ENCODE data around the gene PRIM1.
A peak's percentile ranks its signal among the peaks of the same experiment; 100 is the strongest.
"Not testable (repeated sequence)": the region's sequence is repeated elsewhere in the genome, so short reads cannot be mapped to it uniquely, and the experiment has no call there.

The PRIM1 gene

GRCh38 chr12:56751712-56752598, at the start of gene PRIM1:
PRIM1 (minus strand) TSS chr12:56752323; CDS start chr12:56752298, 25 bp downstream.
- peak; percentile 64 to 94 (median 87) for DNase-seq
- intact Hi-C loops (cut with DNase I) = loop anchor here (5.0 kb wide), 1 partner anchor 315 kb away; no protein-coding TSS in a partner anchor

DNA sequence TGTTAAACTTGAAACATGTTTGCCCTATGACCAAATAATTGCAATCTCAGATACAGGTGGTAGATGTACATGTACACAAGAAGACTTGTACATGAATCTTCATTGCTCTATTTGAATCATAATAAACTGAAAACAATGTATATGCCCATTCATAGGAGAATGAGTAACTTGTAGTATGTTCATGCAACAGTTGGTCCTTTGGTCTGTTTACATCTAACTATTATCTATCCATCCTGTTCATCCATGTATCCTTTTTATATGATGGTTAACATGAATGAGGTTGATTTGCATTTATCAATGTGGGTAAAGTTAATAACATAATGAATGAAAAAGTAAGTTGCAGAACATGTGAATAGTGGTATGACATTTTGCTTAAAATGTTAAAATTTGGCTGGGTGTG, 48.1 kb upstream of the PRIM1 start:
- no peak for DNase-seq
- intact Hi-C loops (cut with DNase I) = no loop called here

DNA sequence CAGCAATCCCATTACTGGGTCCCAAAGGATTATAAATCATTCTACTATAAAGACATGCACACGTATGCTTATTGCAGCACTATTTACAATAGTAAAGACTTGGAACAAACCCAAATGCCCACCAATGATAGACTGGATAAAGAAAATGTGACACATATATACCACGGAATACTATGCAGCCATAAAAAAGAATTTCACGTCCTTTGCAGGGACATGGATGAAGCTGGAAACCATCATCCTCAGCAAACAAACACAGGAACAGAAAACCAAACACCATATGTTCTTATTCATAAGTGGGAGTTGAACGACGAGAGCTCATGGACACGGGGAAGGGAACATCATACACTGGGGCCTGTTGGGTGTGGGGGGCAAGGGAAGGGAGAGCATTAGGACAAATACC, 47.2 kb upstream of the PRIM1 start:
- DNase-seq; intact Hi-C loops (cut with DNase I): not testable (repeated sequence)

GRCh38 chr12:56795791-56796190, 43.7 kb upstream of the PRIM1 start:
- DNase-seq; intact Hi-C loops (cut with DNase I): not testable (repeated sequence)

GRCh38 chr12:56795046-56795562, 43.0 kb upstream of the PRIM1 start:
- intact Hi-C loops (cut with DNase I); DNase-seq: not testable (repeated sequence)

GRCh38 chr12:56793124-56793523, 41.0 kb upstream of the PRIM1 start:
- intact Hi-C loops (cut with DNase I); DNase-seq: not testable (repeated sequence)

DNA sequence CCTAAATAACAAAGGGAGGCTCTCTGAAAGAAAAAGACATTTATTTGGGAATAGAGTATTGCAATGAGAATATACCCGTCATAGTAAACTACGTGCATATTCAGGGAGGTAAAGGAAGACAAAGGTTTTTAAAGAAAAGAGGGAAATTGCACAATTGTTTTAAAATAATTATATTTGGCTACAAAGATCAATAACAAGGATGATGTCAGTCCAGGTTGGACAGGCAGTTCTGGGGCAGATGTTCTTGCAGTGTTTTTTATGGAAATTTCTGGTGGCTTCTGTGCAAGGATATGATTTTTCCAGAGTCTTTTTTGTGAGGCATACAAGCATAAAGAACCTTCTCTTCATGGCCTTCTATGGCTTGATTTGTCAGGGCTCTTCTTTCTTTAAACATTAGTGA, 40.6 kb upstream of the PRIM1 start:
- DNase-seq = no peak
- intact Hi-C loops (cut with DNase I) = no loop called here

DNA sequence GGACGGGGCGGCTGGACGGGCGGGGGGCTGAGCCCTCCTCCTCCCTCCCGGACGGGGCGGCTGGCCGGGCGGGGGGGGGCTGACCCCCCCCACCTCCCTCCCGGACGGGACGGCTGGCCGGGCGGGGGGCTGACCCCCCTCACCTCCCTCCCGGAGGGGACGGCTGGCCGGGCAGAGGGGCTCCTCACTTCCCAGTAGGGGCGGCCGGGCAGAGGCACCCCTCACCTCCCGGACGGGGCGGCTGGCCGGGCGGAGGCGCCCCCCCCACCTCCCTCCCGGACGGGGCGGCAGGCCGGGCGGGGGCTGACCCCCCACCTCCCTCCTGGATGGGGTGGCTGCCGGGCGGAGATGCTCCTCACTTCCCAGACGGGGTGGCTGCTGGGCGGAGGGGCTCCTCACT, 37.3 kb upstream of the PRIM1 start:
- intact Hi-C loops (cut with DNase I); DNase-seq: not testable (repeated sequence)

- no peak for DNase-seq
- intact Hi-C loops (cut with DNase I) = no loop called here
Observed at GRCh38 chr12:56787498-56787897, 35.4 kb upstream of the PRIM1 start.

DNA sequence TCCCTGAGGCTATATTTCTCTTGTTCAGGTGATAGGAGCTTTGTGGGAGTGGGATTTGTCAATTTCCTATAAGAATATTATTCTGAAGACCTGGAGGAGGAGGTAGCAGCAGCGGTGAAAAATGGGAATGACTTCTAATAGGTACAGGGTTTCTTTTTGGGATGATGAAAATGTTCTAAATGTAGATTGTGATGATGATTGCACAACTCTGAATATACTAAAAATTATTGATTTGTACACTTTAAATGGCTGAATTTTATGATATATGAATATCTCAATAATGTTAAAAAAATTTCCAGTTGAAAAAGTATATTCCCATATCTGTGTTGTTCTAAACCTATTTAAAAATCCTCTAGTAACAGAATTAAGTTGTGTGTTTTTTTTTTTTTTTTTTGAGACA, 33.8 kb upstream of the PRIM1 start:
- intact Hi-C loops (cut with DNase I) = no loop called here
- DNase-seq = no peak

- no peak for DNase-seq
- intact Hi-C loops (cut with DNase I) = no loop called here
Observed at GRCh38 chr12:56785141-56785865, 33.2 kb upstream of the PRIM1 start.

DNA sequence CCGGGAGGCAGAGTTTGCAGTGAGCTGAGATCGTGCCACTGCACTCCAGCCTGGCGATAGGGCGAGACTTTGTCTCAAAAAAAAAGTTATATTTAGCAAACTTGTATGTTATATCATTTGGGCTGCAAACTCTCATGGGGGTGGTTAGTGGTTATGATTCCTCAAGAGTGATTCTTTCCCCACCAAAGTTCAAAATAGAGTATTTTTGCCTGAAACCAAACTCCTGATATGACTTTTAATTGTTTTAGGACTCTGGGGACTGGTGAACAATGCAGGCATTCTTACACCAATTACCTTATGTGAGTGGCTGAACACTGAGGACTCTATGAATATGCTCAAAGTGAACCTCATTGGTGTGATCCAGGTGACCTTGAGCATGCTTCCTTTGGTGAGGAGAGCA, 29.6 kb upstream of the PRIM1 start:
- DNase-seq = no peak

DNA sequence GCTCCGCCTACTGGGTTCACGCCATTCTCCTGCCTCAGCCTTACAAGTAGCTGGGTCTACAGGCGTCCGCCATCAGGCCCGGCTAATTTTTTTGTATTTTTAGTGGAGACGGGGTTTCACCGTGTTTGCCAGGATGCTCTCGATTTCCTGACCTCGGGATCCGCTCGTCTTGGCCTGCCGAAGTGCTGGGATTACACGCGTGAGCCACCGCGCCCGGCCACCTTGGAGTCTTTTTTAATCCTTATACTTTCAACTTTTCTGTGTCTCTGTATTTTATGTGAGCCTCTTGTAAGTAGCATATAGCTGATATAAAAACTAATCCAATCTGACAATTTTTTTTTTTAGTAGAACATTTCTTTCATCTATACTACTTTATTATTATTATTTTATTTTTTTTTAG, 26.6 kb upstream of the PRIM1 start:
- intact Hi-C loops (cut with DNase I) = no loop called here
- DNase-seq = no peak

More for the DNA sequence above, 29.6 kb upstream of the PRIM1 start:
- intact Hi-C loops (cut with DNase I) = no loop called here

- intact Hi-C loops (cut with DNase I) = no loop called here
- no peak for DNase-seq
Observed at GRCh38 chr12:56776654-56777053, 24.5 kb upstream of the PRIM1 start.

DNA sequence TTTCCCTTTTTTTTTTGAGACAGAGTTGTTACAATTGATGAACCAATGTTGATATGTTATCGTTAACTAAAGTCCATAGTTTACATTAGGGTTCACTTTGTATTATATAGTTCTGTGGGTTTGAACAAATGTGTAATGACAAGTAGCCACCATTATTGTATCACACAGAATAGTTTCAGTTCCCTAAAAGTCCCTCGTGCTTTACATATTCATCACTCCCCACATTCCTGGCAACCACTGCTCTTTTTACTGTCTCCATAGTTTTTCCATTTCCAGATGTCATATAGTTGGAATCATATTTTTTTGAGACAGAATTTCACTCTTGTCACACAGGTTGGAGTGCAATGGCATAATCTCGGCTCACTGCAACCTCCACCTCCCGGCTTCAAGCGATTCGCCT, 23.5 kb upstream of the PRIM1 start:
- intact Hi-C loops (cut with DNase I) = no loop called here
- no peak for DNase-seq

- intact Hi-C loops (cut with DNase I) = no loop called here
- DNase-seq = no peak
Observed at GRCh38 chr12:56773113-56773512, 21.0 kb upstream of the PRIM1 start.

- DNase-seq = no peak
- intact Hi-C loops (cut with DNase I) = no loop called here
Observed at GRCh38 chr12:56772625-56773024, 20.5 kb upstream of the PRIM1 start.

GRCh38 chr12:56769868-56770267, 17.7 kb upstream of the PRIM1 start:
- no peak for DNase-seq
- intact Hi-C loops (cut with DNase I) = no loop called here

- intact Hi-C loops (cut with DNase I) = no loop called here
- no peak for DNase-seq
Observed at GRCh38 chr12:56768424-56768823, 16.3 kb upstream of the PRIM1 start.

DNA sequence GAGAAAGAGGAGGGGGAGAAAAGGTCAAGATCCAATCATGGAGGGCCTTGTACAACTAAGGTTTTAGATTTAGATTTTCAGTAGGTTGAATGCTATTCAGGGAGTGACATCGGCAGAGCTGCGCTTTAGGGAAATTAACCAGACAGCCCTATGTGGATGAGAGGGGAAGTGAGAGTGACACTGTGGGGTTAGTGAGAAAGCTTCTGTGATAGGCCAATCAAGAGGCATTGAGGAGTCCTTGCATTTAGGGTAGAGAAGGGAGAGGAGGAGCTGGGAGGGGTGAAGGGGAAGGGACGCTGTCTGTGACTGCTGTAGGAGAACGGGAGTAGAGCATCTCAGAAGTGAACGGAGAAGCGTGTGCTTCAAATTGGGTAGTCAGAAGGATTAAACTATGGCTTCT, 14.4 kb upstream of the PRIM1 start:
- intact Hi-C loops (cut with DNase I) = no loop called here
- peak in 9 of 42 donors; percentile 7 to 26 (median 16) for DNase-seq
